Breast epithelium (tissue), 4 donors: ENCODE measurements around the gene TMEM131. TPM values are rescaled to one million over a fixed set of nuclear protein-coding genes. Genes with fewer than 3 reads are reported as not detected.

Experiments
- DNase-seq, 2 donors: peaks; one replicate each; pipeline ENCODE4 v3.0.0-alpha.2; 2019; ENCODE audit warnings: low spot score in 2 of 2
- H3K27ac ChIP-seq, 2 donors: fragments of 200-600 bp; sonication (generic) in 1 of 2; one replicate each; pipeline ENCODE4 v1.5.1; 2016 to 2019; ENCODE audit warnings: mild to moderate bottlenecking in 1 of 2
- H3K27me3 ChIP-seq, 2 donors: fragments of 200-600 bp; sonication (generic) in 1 of 2; one replicate each; pipeline versions ENCODE4 v1.5.1 to v1.6.0; 2017 to 2019; ENCODE audit warnings: control low read depth in 1 of 2, mild to moderate bottlenecking in 1 of 2
- H3K36me3 ChIP-seq: fragments of 200-600 bp; one replicate; pipeline ENCODE4 v1.5.1; 2019
- H3K4me1 ChIP-seq, 2 donors: fragments of 200-600 bp; sonication (generic); one replicate each; pipeline ENCODE4 v1.5.1; 2016 to 2019; ENCODE audit warnings: control low read depth in 1 of 2
- H3K4me3 ChIP-seq, 3 donors: fragments of 200-600 bp; sonication (generic); 1 replicate in 2 of 3; 2 replicates in 1 of 3; pipeline ENCODE4 v1.5.1; 2016 to 2019; ENCODE audit warnings: mild to moderate bottlenecking in 3 of 3, moderate library complexity in 2 of 3
- H3K9me3 ChIP-seq, 2 donors: fragments of 200-600 bp; sonication (generic) in 1 of 2; one replicate each; pipeline ENCODE4 v1.5.1; 2016 to 2019; ENCODE audit warnings: control low read depth in 1 of 2
- POLR2A ChIP-seq: fragments of 450-650 bp; IDR thresholded peaks from one replicate; pipeline ENCODE4 v1.6.1; 2016; ENCODE audit warnings: antibody characterized with exemption, mild to moderate bottlenecking, moderate library complexity
- POLR2AphosphoS5 ChIP-seq, 3 donors: sonication (generic); formaldehyde crosslinking; IDR thresholded peaks; one replicate each; pipeline ENCODE4 v1.6.1; 2017; ENCODE audit warnings: antibody characterized with exemption in 3 of 3
- intact Hi-C: fragments of 100-400 bp; cut with DNase I; formaldehyde crosslinking; loops from one replicate; pipeline ENCODE4 v1.15.1; 2023; ENCODE audit warnings: low total_unique reads
- total RNA-seq, 3 donors: library from RNA; depleted of rRNA; stranded (reverse); fragments of >200 nt; gene quantifications; one replicate each; pipeline ENCODE4 v1.1.0, GENCODE V29; 2016
- TF ChIP-seq, protein P1 (sequence below), 3 donors: fragments of 450-650 bp; IDR thresholded peaks; one replicate each; pipeline ENCODE4 v1.5.1; 2016 to 2017; ENCODE audit warnings: antibody characterized with exemption in 3 of 3, mild to moderate bottlenecking in 3 of 3, moderate library complexity in 3 of 3

The TMEM131 gene
- total RNA-seq, 3 donors from 2014 or later = 30.6 to 47.4 (median 41.3) TPM

- Histone ChIP-seq H3K27ac (no peak overlapping the region), H3K9me3 (no peaks in the 10 kb centered on the region), H3K4me1 (no peaks in the 10 kb centered on the region), H3K27me3 (no peaks in the 10 kb centered on the region), H3K4me3 (no peak overlapping the region), H3K36me3 (no peaks in the 10 kb centered on the region)
- TF ChIP-seq POLR2AphosphoS5 (IDR thresholded peaks at IDR 0.05) = no peak
- TF ChIP-seq, protein P1, sequence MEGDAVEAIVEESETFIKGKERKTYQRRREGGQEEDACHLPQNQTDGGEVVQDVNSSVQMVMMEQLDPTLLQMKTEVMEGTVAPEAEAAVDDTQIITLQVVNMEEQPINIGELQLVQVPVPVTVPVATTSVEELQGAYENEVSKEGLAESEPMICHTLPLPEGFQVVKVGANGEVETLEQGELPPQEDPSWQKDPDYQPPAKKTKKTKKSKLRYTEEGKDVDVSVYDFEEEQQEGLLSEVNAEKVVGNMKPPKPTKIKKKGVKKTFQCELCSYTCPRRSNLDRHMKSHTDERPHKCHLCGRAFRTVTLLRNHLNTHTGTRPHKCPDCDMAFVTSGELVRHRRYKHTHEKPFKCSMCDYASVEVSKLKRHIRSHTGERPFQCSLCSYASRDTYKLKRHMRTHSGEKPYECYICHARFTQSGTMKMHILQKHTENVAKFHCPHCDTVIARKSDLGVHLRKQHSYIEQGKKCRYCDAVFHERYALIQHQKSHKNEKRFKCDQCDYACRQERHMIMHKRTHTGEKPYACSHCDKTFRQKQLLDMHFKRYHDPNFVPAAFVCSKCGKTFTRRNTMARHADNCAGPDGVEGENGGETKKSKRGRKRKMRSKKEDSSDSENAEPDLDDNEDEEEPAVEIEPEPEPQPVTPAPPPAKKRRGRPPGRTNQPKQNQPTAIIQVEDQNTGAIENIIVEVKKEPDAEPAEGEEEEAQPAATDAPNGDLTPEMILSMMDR (IDR thresholded peaks at IDR 0.05) = no peak
- TF ChIP-seq POLR2A = no peak
- no peak for DNase-seq
- intact Hi-C loops = no loop called here
Measured at GRCh38 chr2:97945791-97946190, 50.0 kb downstream of the TMEM131 start.

- Histone ChIP-seq H3K27me3 (no peaks in the 10 kb centered on the region), H3K4me1 (peaks cover 4 to 16% of the 10 kb centered on the region in 2 donors), H3K27ac (no peak overlapping the region), H3K4me3 (no peak overlapping the region), H3K36me3 (no peaks in the 10 kb centered on the region), H3K9me3 (peaks cover 0 to 3% of the 10 kb centered on the region in 2 donors)
- intact Hi-C loops = no loop called here
- TF ChIP-seq, protein P1 (IDR thresholded peaks at IDR 0.05) = no peak
- no peak for DNase-seq
Measured at GRCh38 chr2:97936881-97937280, 58.9 kb downstream of the TMEM131 start.

- no peak for DNase-seq
- Histone ChIP-seq H3K27me3 (no peaks in the 10 kb centered on the region), H3K9me3 (peaks cover 0 to 3% of the 10 kb centered on the region in 2 donors), H3K27ac (no peak overlapping the region), H3K4me1 (peaks cover 4 to 16% of the 10 kb centered on the region in 2 donors), H3K36me3 (no peaks in the 10 kb centered on the region), H3K4me3 (no peak overlapping the region)
- TF ChIP-seq POLR2AphosphoS5 (IDR thresholded peaks at IDR 0.05) (no peak), POLR2A (no peak)
- TF ChIP-seq, protein P1 (IDR thresholded peaks at IDR 0.05) = no peak
- intact Hi-C loops = no loop called here
Measured at GRCh38 chr2:97936199-97936598, 59.5 kb downstream of the TMEM131 start.

GRCh38 chr2:97935719-97936161 is 60.0 kb downstream of the TMEM131 start:
- DNase-seq = no peak
- peaks cover 4 to 16% of the 10 kb centered on the region in 2 donors for H3K4me1 ChIP-seq
- TF ChIP-seq POLR2A (no peak), POLR2AphosphoS5 (IDR thresholded peaks at IDR 0.05) (no peak)
- TF ChIP-seq, protein P1 (IDR thresholded peaks at IDR 0.05) = no peak
- no peaks in the 10 kb centered on the region for H3K36me3 ChIP-seq
- H3K27ac ChIP-seq = no peak overlapping the region
- intact Hi-C loops = no loop called here
- no peaks in the 10 kb centered on the region for H3K27me3 ChIP-seq
- peaks cover 0 to 3% of the 10 kb centered on the region in 2 donors for H3K9me3 ChIP-seq
- no peak overlapping the region for H3K4me3 ChIP-seq

DNA sequence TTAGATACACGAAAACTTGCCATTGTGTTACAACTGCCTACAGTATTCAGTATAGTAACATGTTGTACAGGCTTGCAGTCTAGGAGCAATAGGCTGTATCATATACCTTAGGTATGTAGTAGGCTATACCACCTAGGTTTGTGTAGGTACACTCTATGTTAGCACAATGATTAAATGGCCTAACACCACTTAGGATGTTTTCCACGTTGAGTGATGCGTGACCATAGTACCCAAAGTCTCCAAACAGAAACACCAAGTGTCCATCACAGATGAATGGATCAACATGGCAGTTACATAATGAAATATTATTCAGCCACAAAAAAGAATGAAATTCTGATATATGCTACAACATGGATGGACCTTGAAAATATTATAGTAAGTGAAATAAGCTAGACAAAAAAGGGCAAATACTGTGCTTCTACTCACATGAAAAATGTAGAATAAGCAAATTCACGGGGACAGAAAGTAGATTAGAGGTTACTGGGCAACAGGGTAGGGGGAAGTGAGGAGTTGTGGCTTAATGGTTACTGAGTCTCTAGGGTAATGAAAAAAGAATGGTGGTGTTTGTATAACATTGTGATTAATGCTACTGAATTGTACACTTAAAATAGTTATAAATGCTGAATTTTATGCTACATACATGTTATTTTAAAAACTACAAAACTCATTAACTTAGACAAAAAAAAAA is 62.6 kb downstream of the TMEM131 start:
- Histone ChIP-seq H3K4me1 (peaks cover 4 to 16% of the 10 kb centered on the region in 2 donors), H3K27me3 (no peaks in the 10 kb centered on the region), H3K4me3 (no peak overlapping the region), H3K27ac (no peak overlapping the region), H3K9me3 (no peaks in the 10 kb centered on the region), H3K36me3 (no peaks in the 10 kb centered on the region)
- intact Hi-C loops = no loop called here
- DNase-seq = no peak
- no peak for TF ChIP-seq POLR2AphosphoS5 (IDR thresholded peaks at IDR 0.05)
- TF ChIP-seq, protein P1 (IDR thresholded peaks at IDR 0.05) = no peak
- TF ChIP-seq POLR2A = no peak
